Stimulated activated naive CD4-positive, alpha-beta T cell treated with Interleukin-2 at 50 U/mL for 16 hours (primary cell): ENCODE measurements around the gene LCMT2.
A peak's percentile ranks its signal among the peaks of the same experiment; 100 is the strongest.
"Not testable (repeated sequence)": the region's sequence is repeated elsewhere in the genome, so short reads cannot be mapped to it uniquely, and the experiment has no call there.

Experiments
- DNase-seq: peaks from one replicate; lab custom pipeline; 2025; lab: John Stamatoyannopoulos, UW

Gene LCMT2

DNA sequence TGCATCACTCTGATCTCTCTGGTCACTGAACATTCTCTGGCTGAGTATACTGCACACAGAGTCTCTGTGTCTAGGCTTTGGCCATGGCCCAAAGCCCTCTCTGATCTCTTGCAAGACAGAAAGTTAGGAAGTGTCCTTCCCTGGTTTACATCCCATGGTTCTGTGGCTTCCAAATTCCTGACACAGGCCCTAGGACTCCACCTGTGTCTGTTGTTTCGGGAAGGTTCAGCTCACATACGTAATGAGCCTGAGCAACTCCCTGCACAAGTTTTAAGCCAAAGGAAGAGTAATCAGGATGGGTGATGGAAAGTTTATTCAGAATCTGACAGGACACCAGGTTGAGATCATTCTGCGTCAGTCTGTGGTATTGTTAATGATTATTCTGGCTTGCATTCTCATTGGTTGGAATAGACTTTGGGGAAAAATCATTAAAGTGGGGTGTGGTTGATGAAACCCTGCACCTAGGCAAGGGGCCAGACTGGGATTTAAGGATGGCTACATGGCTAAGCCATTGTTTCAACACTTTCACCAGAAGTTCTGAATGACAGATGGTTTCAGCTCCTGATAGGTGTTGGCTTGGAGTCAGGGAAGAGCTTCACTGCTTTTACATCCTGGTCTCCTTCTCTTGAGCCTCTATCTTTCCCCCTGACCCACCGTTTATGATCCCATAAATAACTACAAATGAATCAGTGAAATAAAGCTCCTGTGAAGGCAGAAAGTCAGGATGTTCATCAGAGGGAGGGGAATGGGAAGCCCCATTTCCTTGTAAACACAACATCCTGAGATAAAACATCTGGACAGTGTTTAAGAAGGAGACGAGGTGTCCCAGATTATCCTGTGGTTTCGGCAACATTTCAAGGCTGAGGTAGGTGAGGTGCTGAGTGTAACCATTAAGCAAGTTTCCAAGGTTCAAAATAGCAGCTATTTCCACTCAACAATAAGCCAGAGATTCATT is 14.1 kb downstream of the LCMT2 start:
- no peak for DNase-seq

- no peak for DNase-seq
These were observed 16.2 kb downstream of the LCMT2 start for GRCh38 chr15:43314171-43314570.

GRCh38 chr15:43312378-43312777 is 18.0 kb downstream of the LCMT2 start:
- DNase-seq = no peak

DNA sequence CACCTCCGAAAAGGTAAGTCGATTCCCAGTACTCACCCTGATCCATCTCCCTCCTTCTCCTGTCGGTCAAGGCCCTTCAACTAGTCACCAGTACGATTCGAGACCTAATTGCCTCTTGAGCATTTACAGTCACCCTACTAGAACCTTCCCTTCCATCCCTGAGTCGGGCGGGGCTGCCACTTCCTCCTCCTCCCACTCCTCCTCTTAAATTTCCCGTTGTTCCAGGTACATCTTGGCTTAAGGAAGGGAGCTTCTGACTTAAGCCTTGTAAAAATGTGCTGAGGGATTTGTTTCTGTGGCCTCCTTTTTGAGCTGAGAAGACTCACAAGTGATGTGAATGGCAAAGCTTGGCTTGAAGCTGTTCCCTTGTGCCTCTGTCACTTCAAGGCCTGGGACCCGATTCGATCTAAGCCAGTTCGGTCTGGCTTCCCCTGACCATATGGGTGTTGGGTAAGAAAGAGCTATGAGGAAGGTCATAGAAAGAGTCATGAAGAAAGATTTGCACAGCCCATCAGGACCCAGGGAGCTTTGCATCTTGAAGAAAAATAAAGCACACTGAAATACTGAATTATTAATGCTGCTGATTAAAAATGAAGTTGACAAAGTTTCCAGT is 28.1 kb downstream of the LCMT2 start, which contains the start of gene TGM7:
TSS of gene TGM7 (minus strand) at position 51 of the 613 bp plus-strand sequence.
- DNase-seq = no peak

- no peak for DNase-seq
These were observed 30.5 kb downstream of the LCMT2 start for GRCh38 chr15:43299884-43300283.

DNA sequence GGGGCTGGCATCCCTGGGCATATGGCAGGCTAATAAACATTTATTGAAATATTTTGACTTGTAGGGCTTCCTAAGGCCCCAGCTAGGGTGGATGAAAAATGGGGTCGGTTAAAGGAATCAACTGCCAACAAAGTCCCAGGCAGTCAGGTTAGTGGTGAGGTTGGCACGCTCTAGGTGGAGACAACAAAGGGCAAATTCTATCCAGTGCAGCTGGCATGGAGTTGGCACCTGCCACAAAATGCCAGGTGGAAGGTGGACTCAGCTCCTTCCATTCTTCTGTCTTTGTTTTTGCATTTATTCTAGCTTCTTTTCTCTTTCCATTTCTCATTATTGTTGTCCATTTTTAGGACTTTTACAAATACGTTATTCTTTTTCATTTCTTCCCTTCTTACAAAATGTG is 31.0 kb downstream of the LCMT2 start:
- DNase-seq = no peak

GRCh38 chr15:43294091-43294706 is 36.2 kb downstream of the LCMT2 start:
- no peak for DNase-seq

- DNase-seq = no peak
These were observed 36.9 kb downstream of the LCMT2 start for GRCh38 chr15:43293432-43293831.

- DNase-seq = no peak
These were observed 37.8 kb downstream of the LCMT2 start for GRCh38 chr15:43292375-43293078.

DNA sequence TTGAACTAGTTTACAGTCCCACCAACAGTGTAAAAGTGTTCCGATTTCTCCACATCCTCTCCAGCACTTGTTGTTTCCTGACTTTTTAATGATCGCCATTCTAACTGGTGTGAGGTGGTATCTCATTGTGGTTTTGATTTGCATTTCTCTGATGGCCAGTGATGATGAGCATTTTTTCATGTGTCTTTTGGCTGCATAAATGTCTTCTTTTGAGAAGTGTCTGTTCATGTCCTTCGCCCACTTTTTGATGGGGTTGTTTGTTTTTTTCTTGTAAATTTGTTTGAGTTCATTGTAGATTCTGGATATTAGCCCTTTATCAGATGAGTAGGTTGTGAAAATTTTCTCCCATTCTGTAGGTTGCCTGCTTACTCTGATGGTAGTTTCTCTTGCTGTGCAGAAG is 40.7 kb downstream of the LCMT2 start:
- not testable (repeated sequence) for DNase-seq

GRCh38 chr15:43287254-43287653 is 43.1 kb downstream of the LCMT2 start:
- no peak for DNase-seq

GRCh38 chr15:43286074-43286473 is 44.3 kb downstream of the LCMT2 start:
- no peak for DNase-seq

- peak; percentile 8 for DNase-seq
These were observed 44.8 kb downstream of the LCMT2 start for GRCh38 chr15:43285609-43286037.

DNA sequence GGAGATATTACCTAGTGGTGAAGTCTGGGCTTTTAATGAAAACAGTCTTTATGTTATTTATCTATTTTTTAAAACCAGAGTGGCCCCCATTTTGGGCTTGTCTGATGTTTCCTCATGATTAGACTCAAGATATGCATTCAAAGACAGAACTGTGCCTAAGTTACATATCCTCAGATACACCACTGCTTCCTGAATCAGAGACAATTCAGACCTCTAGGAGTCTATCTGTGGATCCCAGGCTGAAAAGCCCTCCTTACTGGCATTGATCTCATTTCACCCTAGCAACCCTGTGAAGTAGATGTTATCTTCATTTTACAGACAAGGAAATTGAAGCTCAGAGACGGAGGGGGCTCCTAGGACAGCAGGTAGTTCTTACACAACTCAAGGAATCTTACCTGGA is 46.8 kb downstream of the LCMT2 start:
- no peak for DNase-seq

- DNase-seq = no peak
These were observed 48.3 kb downstream of the LCMT2 start for GRCh38 chr15:43281926-43282602.

- no peak for DNase-seq
These were observed 49.4 kb downstream of the LCMT2 start for GRCh38 chr15:43280996-43281395.

DNA sequence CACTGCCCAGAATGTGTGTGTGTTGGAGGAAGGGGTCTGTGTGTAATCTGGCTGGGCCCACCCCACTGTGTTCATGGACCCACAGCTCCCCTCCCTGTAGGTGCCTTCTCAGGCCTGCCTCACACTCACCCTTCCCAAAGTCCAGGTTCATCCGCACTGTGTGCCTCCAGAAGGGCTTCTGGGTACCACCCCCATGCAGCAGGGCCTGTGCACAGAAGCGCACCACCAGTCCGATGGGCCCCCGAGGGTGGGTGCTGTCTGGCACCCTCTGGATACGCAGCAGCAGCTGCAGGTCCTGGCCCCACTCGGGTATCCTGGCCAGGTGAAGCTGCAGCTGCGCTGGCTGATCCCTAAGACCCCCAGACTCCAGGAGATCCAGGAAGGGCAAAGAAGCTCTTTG is 50.9 kb downstream of the LCMT2 start:
- no peak for DNase-seq

- DNase-seq = no peak
These were observed 51.5 kb downstream of the LCMT2 start for GRCh38 chr15:43278869-43279268.

DNA sequence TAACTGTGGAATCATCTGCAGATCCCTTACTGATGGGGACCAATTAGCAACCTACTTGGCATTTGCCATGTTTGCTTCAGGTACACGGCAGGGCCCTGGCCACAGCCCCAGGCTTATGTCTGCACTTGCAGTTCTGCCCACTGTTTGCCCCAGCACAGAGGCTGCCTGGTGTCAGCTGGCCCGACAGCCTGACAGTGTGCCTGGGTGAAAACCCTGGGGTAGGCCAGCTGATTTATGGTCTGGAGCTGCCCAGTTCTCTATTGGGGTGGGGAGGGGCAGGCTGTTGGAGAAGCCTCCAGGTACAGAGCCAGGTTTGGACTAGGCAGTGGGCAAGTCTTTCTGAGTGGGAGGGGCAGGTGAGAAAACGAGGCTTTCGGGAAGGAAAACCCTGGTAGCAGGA is 52.5 kb downstream of the LCMT2 start:
- no peak for DNase-seq

GRCh38 chr15:43277231-43277823 is 53.0 kb downstream of the LCMT2 start:
- no peak for DNase-seq

GRCh38 chr15:43276563-43277200 is 53.7 kb downstream of the LCMT2 start:
- no peak for DNase-seq
